WTC11 (cell line): Measurements from ENCODE around the gene TPCN2. TPM values are rescaled to one million over a fixed set of nuclear protein-coding genes. Genes with fewer than 3 reads are reported as not detected.

Experiments
- ATAC-seq: fragments of 200-7000 bp; cut with Tn5 transposase; 2 replicates; pipeline ENCODE4 v1.10.0; 2021; ENCODE audit warnings: mild to moderate bottlenecking, moderate library complexity
- CTCF ChIA-PET: fragments of 300-600 bp; sonication (Branson Sonifier 250); formaldehyde crosslinking; loops from one replicate; lab custom pipeline; 2021; ENCODE audit warnings: antibody characterized with exemption; lab: Charles Lee
- POLR2A ChIA-PET: fragments of 350-600 bp; sonication (Branson Sonifier 250); formaldehyde crosslinking; loops from one replicate; lab custom pipeline; 2021; ENCODE audit warnings: antibody characterized with exemption; lab: Charles Lee
- DNase-seq: peaks from one replicate; pipeline ENCODE4 v3.0.0; 2021; ENCODE audit warnings: low spot score
- H3K27ac Mint-ChIP-seq: 2 replicates; pipeline ENCODE4 v1.8.0; 2021; ENCODE audit warnings: mixed read lengths
- H3K27me3 Mint-ChIP-seq: 2 replicates; pipeline ENCODE4 v1.8.0; 2021; ENCODE audit warnings: low read depth, mild to moderate bottlenecking, moderate library complexity, mixed read lengths
- H3K36me3 Mint-ChIP-seq: 2 replicates; pipeline ENCODE4 v1.8.0; 2021; ENCODE audit warnings: mixed read lengths
- H3K4me1 Mint-ChIP-seq: 2 replicates; pipeline ENCODE4 v1.8.0; 2022; ENCODE audit warnings: mixed read lengths
- H3K4me3 Mint-ChIP-seq: 2 replicates; pipeline ENCODE4 v1.8.0; 2021; ENCODE audit warnings: mild to moderate bottlenecking, moderate library complexity, mixed read lengths
- H3K9me3 Mint-ChIP-seq: 2 replicates; pipeline ENCODE4 v1.8.0; 2021; ENCODE audit warnings: mixed read lengths
- AFF4 ChIP-seq: sonication (generic); formaldehyde crosslinking; IDR thresholded peaks from 2 replicates; pipeline ENCODE4 v1.8.1; 2023; ENCODE audit warnings: mild to moderate bottlenecking, missing genetic modification reagents, borderline replicate concordance
- ARID4B ChIP-seq: sonication (generic); formaldehyde crosslinking; IDR thresholded peaks from 2 replicates; pipeline ENCODE4 v1.8.0; 2023; ENCODE audit warnings: missing genetic modification reagents, mild to moderate bottlenecking, borderline replicate concordance
- E2F4 ChIP-seq: sonication (generic); formaldehyde crosslinking; IDR thresholded peaks from 2 replicates; pipeline ENCODE4 v1.8.1; 2022; ENCODE audit warnings: low read depth, mild to moderate bottlenecking, moderate library complexity, missing genetic modification reagents, borderline replicate concordance
- E2F5 ChIP-seq: sonication (generic); formaldehyde crosslinking; IDR thresholded peaks from 2 replicates; pipeline ENCODE4 v1.8.1; 2022; ENCODE audit warnings: mild to moderate bottlenecking, moderate library complexity, missing genetic modification reagents
- ESRRA ChIP-seq: sonication (generic); formaldehyde crosslinking; IDR thresholded peaks from 2 replicates; pipeline ENCODE4 v1.8.1; 2022; ENCODE audit warnings: mild to moderate bottlenecking, missing genetic modification reagents, borderline replicate concordance
- FOXP1 ChIP-seq: sonication (generic); formaldehyde crosslinking; IDR thresholded peaks from 2 replicates; pipeline ENCODE4 v1.8.0; 2022; ENCODE audit warnings: missing genetic modification reagents, mild to moderate bottlenecking, moderate library complexity, borderline replicate concordance
- IRF1 ChIP-seq: sonication (generic); formaldehyde crosslinking; IDR thresholded peaks from 2 replicates; pipeline ENCODE4 v1.8.0; 2023; ENCODE audit warnings: missing genetic modification reagents
- NR3C1 ChIP-seq: sonication (generic); formaldehyde crosslinking; conservative IDR thresholded peaks from 2 replicates; pipeline ENCODE4 v1.8.1; 2023; ENCODE audit warnings: low read depth, mild to moderate bottlenecking, missing genetic modification reagents
- OVOL2 ChIP-seq: fragments of 250-450 bp; sonication (Bioruptor Pico); IDR thresholded peaks from 2 replicates; pipeline ENCODE4 v1.9.0; 2021; ENCODE audit warnings: mild to moderate bottlenecking, borderline replicate concordance
- TP53 ChIP-seq: sonication (generic); formaldehyde crosslinking; IDR thresholded peaks from 2 replicates; pipeline ENCODE4 v1.8.1; 2023; ENCODE audit warnings: mild to moderate bottlenecking, missing genetic modification reagents
- total RNA-seq: library from RNA; stranded (reverse); gene quantifications from 3 replicates; pipeline ENCODE4 v1.2.3, GENCODE V29; 2021
- TF ChIP-seq, protein P1 (sequence below): fragments of 250-450 bp; sonication (Bioruptor Pico); IDR thresholded peaks from 2 replicates; pipeline ENCODE4 v1.9.0; 2021; ENCODE audit warnings: moderate library complexity, mild to moderate bottlenecking, inconsistent platforms, borderline replicate concordance
- TF ChIP-seq, protein P2 (sequence below): sonication (generic); formaldehyde crosslinking; IDR thresholded peaks from 2 replicates; pipeline ENCODE4 v1.8.1; 2023; ENCODE audit warnings: mild to moderate bottlenecking, missing genetic modification reagents
- TF ChIP-seq, protein P3 (sequence below): fragments of 250-450 bp; sonication (Bioruptor Pico); IDR thresholded peaks from 2 replicates; pipeline ENCODE4 v1.9.0; 2021; ENCODE audit warnings: mild to moderate bottlenecking, borderline replicate concordance
- TF ChIP-seq, protein P4 (sequence below): sonication (generic); formaldehyde crosslinking; conservative IDR thresholded peaks from 2 replicates; pipeline ENCODE4 v1.8.1; 2022; ENCODE audit warnings: mild to moderate bottlenecking, missing genetic modification reagents
- TF ChIP-seq, protein P5 (sequence below): sonication (generic); formaldehyde crosslinking; IDR thresholded peaks from 2 replicates; pipeline ENCODE4 v1.8.1; 2023; ENCODE audit warnings: mild to moderate bottlenecking, missing genetic modification reagents, moderate library complexity

Gene TPCN2
- total RNA-seq, 1 experiment from 2014 or later: 24.6 TPM

DNA sequence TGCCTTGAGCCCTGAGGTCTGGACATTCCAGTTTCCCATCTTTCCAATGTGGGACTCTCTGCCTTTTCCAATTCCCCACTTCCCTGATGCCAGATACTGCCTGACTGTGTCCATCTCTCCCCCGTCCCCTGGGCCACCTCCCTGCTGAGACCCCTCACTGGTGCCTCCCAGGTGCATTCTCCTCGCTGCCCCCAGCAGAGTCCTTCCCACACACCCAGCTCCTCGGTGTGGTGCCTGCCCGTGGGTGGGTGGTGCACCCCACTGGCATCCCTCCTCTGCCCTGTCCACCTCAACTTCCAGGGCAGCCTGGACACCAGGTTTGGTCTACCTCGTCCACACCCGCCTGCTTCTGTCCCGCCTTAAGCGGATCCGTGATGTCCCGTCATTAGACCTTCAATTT, 30.8 kb upstream of the TPCN2 start:
- H3K27me3 Mint-ChIP-seq: no peaks in the 10 kb centered on the region
- DNase-seq (no peak), ATAC-seq (no peak)
- peaks cover 12% of the 10 kb centered on the region for H3K9me3 Mint-ChIP-seq
- POLR2A ChIA-PET: no interaction called here
- no peak overlapping the region for H3K4me3 Mint-ChIP-seq
- H3K36me3 Mint-ChIP-seq: no peaks in the 10 kb centered on the region
- CTCF ChIA-PET: interaction anchor here (1.1 kb wide), 1 partner anchor 26 kb away, joined by 3 read pairs; no protein-coding TSS in a partner anchor
- H3K4me1 Mint-ChIP-seq: peaks cover 13% of the 10 kb centered on the region; the same call in 1 of the 2 replicates
- H3K27ac Mint-ChIP-seq: no peak overlapping the region
- TF ChIP-seq NR3C1 (CRISPR knock-in tag): no peak
- no peak for TF ChIP-seq E2F5 (CRISPR knock-in tag)
- no peak for TF ChIP-seq IRF1 (CRISPR knock-in tag)
- TF ChIP-seq, protein P1, sequence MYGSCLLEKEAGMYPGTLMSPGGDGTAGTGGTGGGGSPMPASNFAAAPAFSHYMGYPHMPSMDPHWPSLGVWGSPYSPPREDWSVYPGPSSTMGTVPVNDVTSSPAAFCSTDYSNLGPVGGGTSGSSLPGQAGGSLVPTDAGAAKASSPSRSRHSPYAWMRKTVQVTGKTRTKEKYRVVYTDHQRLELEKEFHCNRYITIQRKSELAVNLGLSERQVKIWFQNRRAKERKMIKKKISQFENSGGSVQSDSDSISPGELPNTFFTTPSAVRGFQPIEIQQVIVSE (CRISPR knock-in tag): no peak
- TF ChIP-seq ESRRA: no peak
- TF ChIP-seq, protein P2, sequence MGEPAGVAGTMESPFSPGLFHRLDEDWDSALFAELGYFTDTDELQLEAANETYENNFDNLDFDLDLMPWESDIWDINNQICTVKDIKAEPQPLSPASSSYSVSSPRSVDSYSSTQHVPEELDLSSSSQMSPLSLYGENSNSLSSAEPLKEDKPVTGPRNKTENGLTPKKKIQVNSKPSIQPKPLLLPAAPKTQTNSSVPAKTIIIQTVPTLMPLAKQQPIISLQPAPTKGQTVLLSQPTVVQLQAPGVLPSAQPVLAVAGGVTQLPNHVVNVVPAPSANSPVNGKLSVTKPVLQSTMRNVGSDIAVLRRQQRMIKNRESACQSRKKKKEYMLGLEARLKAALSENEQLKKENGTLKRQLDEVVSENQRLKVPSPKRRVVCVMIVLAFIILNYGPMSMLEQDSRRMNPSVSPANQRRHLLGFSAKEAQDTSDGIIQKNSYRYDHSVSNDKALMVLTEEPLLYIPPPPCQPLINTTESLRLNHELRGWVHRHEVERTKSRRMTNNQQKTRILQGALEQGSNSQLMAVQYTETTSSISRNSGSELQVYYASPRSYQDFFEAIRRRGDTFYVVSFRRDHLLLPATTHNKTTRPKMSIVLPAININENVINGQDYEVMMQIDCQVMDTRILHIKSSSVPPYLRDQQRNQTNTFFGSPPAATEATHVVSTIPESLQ: no peak
- no peak for TF ChIP-seq AFF4 (CRISPR knock-in tag)
- no peak for TF ChIP-seq ARID4B
- no peak for TF ChIP-seq TP53 (CRISPR knock-in tag)
- TF ChIP-seq, protein P3, sequence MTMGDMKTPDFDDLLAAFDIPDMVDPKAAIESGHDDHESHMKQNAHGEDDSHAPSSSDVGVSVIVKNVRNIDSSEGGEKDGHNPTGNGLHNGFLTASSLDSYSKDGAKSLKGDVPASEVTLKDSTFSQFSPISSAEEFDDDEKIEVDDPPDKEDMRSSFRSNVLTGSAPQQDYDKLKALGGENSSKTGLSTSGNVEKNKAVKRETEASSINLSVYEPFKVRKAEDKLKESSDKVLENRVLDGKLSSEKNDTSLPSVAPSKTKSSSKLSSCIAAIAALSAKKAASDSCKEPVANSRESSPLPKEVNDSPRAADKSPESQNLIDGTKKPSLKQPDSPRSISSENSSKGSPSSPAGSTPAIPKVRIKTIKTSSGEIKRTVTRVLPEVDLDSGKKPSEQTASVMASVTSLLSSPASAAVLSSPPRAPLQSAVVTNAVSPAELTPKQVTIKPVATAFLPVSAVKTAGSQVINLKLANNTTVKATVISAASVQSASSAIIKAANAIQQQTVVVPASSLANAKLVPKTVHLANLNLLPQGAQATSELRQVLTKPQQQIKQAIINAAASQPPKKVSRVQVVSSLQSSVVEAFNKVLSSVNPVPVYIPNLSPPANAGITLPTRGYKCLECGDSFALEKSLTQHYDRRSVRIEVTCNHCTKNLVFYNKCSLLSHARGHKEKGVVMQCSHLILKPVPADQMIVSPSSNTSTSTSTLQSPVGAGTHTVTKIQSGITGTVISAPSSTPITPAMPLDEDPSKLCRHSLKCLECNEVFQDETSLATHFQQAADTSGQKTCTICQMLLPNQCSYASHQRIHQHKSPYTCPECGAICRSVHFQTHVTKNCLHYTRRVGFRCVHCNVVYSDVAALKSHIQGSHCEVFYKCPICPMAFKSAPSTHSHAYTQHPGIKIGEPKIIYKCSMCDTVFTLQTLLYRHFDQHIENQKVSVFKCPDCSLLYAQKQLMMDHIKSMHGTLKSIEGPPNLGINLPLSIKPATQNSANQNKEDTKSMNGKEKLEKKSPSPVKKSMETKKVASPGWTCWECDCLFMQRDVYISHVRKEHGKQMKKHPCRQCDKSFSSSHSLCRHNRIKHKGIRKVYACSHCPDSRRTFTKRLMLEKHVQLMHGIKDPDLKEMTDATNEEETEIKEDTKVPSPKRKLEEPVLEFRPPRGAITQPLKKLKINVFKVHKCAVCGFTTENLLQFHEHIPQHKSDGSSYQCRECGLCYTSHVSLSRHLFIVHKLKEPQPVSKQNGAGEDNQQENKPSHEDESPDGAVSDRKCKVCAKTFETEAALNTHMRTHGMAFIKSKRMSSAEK (CRISPR knock-in tag): no peak
- TF ChIP-seq FOXP1 (CRISPR knock-in tag): no peak
- TF ChIP-seq E2F4: no peak
- TF ChIP-seq, protein P4, sequence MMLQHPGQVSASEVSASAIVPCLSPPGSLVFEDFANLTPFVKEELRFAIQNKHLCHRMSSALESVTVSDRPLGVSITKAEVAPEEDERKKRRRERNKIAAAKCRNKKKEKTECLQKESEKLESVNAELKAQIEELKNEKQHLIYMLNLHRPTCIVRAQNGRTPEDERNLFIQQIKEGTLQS (CRISPR knock-in tag): no peak
- no peak for TF ChIP-seq OVOL2 (CRISPR knock-in tag)
- TF ChIP-seq, protein P5, sequence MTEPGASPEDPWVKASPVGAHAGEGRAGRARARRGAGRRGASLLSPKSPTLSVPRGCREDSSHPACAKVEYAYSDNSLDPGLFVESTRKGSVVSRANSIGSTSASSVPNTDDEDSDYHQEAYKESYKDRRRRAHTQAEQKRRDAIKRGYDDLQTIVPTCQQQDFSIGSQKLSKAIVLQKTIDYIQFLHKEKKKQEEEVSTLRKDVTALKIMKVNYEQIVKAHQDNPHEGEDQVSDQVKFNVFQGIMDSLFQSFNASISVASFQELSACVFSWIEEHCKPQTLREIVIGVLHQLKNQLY (CRISPR knock-in tag): no peak
